Activated T-helper 2 cell treated with anti-CD3 and anti-CD28 coated beads, Interferon-gamma antibody, Interleukin-2, Interleukin-4, amounts not matched to agents 10 μg/mL and 5 μg/mL and 100 μg/mL, durations not matched to agents 14 hours and 24 hours and 36 hours (primary cell): ENCODE results near the gene NKAIN4. TPM values are rescaled to one million over a fixed set of nuclear protein-coding genes. Genes with fewer than 3 reads are reported as not detected.

Experiments used
- DNase-seq: peaks from one replicate; pipeline ENCODE4 v3.0.0; 2021; ENCODE audit warnings: low spot score
- H3K27ac Mint-ChIP-seq: one replicate; pipeline ENCODE4 v1.8.0; 2021; ENCODE audit warnings: mixed read lengths
- H3K27me3 Mint-ChIP-seq: one replicate; pipeline ENCODE4 v1.8.0; 2021; ENCODE audit warnings: low read depth, mixed read lengths
- H3K36me3 Mint-ChIP-seq: one replicate; pipeline ENCODE4 v1.8.0; 2021; ENCODE audit warnings: low read depth, mixed read lengths
- H3K4me1 Mint-ChIP-seq: one replicate; pipeline ENCODE4 v1.8.0; 2021; ENCODE audit warnings: low read depth, mixed read lengths
- H3K4me3 Mint-ChIP-seq: one replicate; pipeline ENCODE4 v1.8.0; 2021; ENCODE audit warnings: low read depth, mild to moderate bottlenecking, moderate library complexity, mixed read lengths
- H3K9me3 Mint-ChIP-seq: one replicate; pipeline ENCODE4 v1.8.0; 2021; ENCODE audit warnings: mixed read lengths
- intact Hi-C: fragments of 100-400 bp; cut with micrococcal nuclease; formaldehyde crosslinking; loops from one replicate; pipeline ENCODE4 v1.15.1; 2023
- total RNA-seq: library from RNA; stranded (reverse); gene quantifications from 2 replicates; pipeline ENCODE4 v1.2.3, GENCODE V29; 2022

Gene NKAIN4
- total RNA-seq, 1 donor from 2014 or later = not detected

GRCh38 chr20:63220696-63221399 is 33.4 kb downstream of the NKAIN4 start:
- Mint-ChIP-seq H3K4me1 (peaks cover 2% of the 10 kb centered on the region), H3K9me3 (no peaks in the 10 kb centered on the region), H3K27ac (no peak overlapping the region), H3K36me3 (no peaks in the 10 kb centered on the region), H3K27me3 (peaks cover 7% of the 10 kb centered on the region), H3K4me3 (no peak overlapping the region)
- intact Hi-C loops = no loop called here
- no peak for DNase-seq

GRCh38 chr20:63219866-63220521 is 34.3 kb downstream of the NKAIN4 start:
- Mint-ChIP-seq H3K4me3 (no peak overlapping the region), H3K27ac (no peak overlapping the region), H3K27me3 (peaks cover 7% of the 10 kb centered on the region), H3K9me3 (no peaks in the 10 kb centered on the region), H3K36me3 (peaks cover 5% of the 10 kb centered on the region), H3K4me1 (peaks cover 5% of the 10 kb centered on the region)
- intact Hi-C loops = no loop called here
- DNase-seq = no peak

GRCh38 chr20:63219447-63219821 is 34.8 kb downstream of the NKAIN4 start:
- H3K4me1 Mint-ChIP-seq = peaks cover 10% of the 10 kb centered on the region
- no peaks in the 10 kb centered on the region for H3K9me3 Mint-ChIP-seq
- DNase-seq = no peak
- no peak overlapping the region for H3K4me3 Mint-ChIP-seq
- intact Hi-C loops = no loop called here
- no peak overlapping the region for H3K27ac Mint-ChIP-seq
- H3K27me3 Mint-ChIP-seq = peaks cover 7% of the 10 kb centered on the region
- H3K36me3 Mint-ChIP-seq = peaks cover 11% of the 10 kb centered on the region

- Mint-ChIP-seq H3K4me1 (peaks cover 15% of the 10 kb centered on the region), H3K9me3 (no peaks in the 10 kb centered on the region), H3K4me3 (no peak overlapping the region), H3K27ac (no peak overlapping the region), H3K36me3 (peaks cover 16% of the 10 kb centered on the region), H3K27me3 (peaks cover 7% of the 10 kb centered on the region)
- DNase-seq = no peak
- intact Hi-C loops = no loop called here
Measured at GRCh38 chr20:63218701-63219446, 35.4 kb downstream of the NKAIN4 start.

GRCh38 chr20:63217706-63218105 is 36.6 kb downstream of the NKAIN4 start:
- H3K27ac Mint-ChIP-seq = no peak overlapping the region
- peaks cover 27% of the 10 kb centered on the region for H3K36me3 Mint-ChIP-seq
- DNase-seq = no peak
- H3K27me3 Mint-ChIP-seq = peaks cover 7% of the 10 kb centered on the region
- H3K4me3 Mint-ChIP-seq = no peak overlapping the region
- H3K4me1 Mint-ChIP-seq = peaks cover 24% of the 10 kb centered on the region
- H3K9me3 Mint-ChIP-seq = no peaks in the 10 kb centered on the region
- intact Hi-C loops = no loop called here

GRCh38 chr20:63216849-63217471 is 37.3 kb downstream of the NKAIN4 start:
- Mint-ChIP-seq H3K4me1 (peaks cover 30% of the 10 kb centered on the region), H3K27ac (peak overlapping the region; percentile 82), H3K9me3 (no peaks in the 10 kb centered on the region), H3K4me3 (peak overlapping the region; percentile 79), H3K27me3 (peaks cover 7% of the 10 kb centered on the region), H3K36me3 (peaks cover 35% of the 10 kb centered on the region)
- DNase-seq = no peak
- intact Hi-C loops = loop anchor here (1.0 kb wide), 1 partner anchor 54 kb away; no protein-coding TSS in a partner anchor

GRCh38 chr20:63216041-63216848 is 38.0 kb downstream of the NKAIN4 start, which contains the start of gene YTHDF1:
Gene YTHDF1 (minus strand): TSS chr20:63216131. CDS start chr20:63215892, 239 bp downstream.
- peaks cover 32% of the 10 kb centered on the region for H3K4me1 Mint-ChIP-seq
- intact Hi-C loops = loop anchor here (1.0 kb wide), 1 partner anchor 55 kb away; no protein-coding TSS in a partner anchor
- DNase-seq = peak; percentile 97
- peak within 1 kb of the TSS; percentile 88 for H3K27ac Mint-ChIP-seq
- H3K27me3 Mint-ChIP-seq = peaks cover 7% of the 10 kb centered on the region
- H3K9me3 Mint-ChIP-seq = no peaks in the 10 kb centered on the region
- H3K36me3 Mint-ChIP-seq = peaks cover 40% of the 10 kb centered on the region
- peak within 1 kb of the TSS; percentile 98 for H3K4me3 Mint-ChIP-seq

- Mint-ChIP-seq H3K27ac (peak overlapping the region; percentile 88), H3K9me3 (no peaks in the 10 kb centered on the region), H3K36me3 (peaks cover 45% of the 10 kb centered on the region), H3K4me1 (peaks cover 36% of the 10 kb centered on the region), H3K27me3 (peaks cover 3% of the 10 kb centered on the region), H3K4me3 (peak overlapping the region; percentile 98)
- DNase-seq = peak; percentile 23
- intact Hi-C loops = loop anchor here (1.0 kb wide), 1 partner anchor 56 kb away; no protein-coding TSS in a partner anchor
Measured at GRCh38 chr20:63215101-63216040, 38.9 kb downstream of the NKAIN4 start.

GRCh38 chr20:63214514-63214913 is 39.7 kb downstream of the NKAIN4 start:
- H3K36me3 Mint-ChIP-seq = peaks cover 48% of the 10 kb centered on the region
- no peaks in the 10 kb centered on the region for H3K27me3 Mint-ChIP-seq
- no peak for DNase-seq
- no peaks in the 10 kb centered on the region for H3K9me3 Mint-ChIP-seq
- intact Hi-C loops = no loop called here
- H3K4me3 Mint-ChIP-seq = peak overlapping the region; percentile 98
- peak overlapping the region; percentile 51 for H3K27ac Mint-ChIP-seq
- peaks cover 39% of the 10 kb centered on the region for H3K4me1 Mint-ChIP-seq

- H3K4me1 Mint-ChIP-seq = peaks cover 39% of the 10 kb centered on the region
- H3K36me3 Mint-ChIP-seq = peaks cover 58% of the 10 kb centered on the region
- DNase-seq = no peak
- no peaks in the 10 kb centered on the region for H3K9me3 Mint-ChIP-seq
- H3K27ac Mint-ChIP-seq = no peak overlapping the region
- intact Hi-C loops = no loop called here
- no peaks in the 10 kb centered on the region for H3K27me3 Mint-ChIP-seq
- H3K4me3 Mint-ChIP-seq = peak overlapping the region; percentile 11
Measured at GRCh38 chr20:63212792-63213191, 41.5 kb downstream of the NKAIN4 start.

GRCh38 chr20:63212393-63212730 is 41.9 kb downstream of the NKAIN4 start:
- H3K4me3 Mint-ChIP-seq = no peak overlapping the region
- H3K36me3 Mint-ChIP-seq = peaks cover 60% of the 10 kb centered on the region
- intact Hi-C loops = no loop called here
- no peak overlapping the region for H3K27ac Mint-ChIP-seq
- no peaks in the 10 kb centered on the region for H3K27me3 Mint-ChIP-seq
- no peak for DNase-seq
- H3K9me3 Mint-ChIP-seq = no peaks in the 10 kb centered on the region
- H3K4me1 Mint-ChIP-seq = peaks cover 39% of the 10 kb centered on the region
